Effector CD4-positive, alpha-beta T cell (primary cell): ENCODE measurements around the gene LPCAT3.

Experiments
- DNase-seq: peaks from one replicate; pipeline ENCODE4 v3.0.0-alpha.2; 2020

The LPCAT3 gene

DNA sequence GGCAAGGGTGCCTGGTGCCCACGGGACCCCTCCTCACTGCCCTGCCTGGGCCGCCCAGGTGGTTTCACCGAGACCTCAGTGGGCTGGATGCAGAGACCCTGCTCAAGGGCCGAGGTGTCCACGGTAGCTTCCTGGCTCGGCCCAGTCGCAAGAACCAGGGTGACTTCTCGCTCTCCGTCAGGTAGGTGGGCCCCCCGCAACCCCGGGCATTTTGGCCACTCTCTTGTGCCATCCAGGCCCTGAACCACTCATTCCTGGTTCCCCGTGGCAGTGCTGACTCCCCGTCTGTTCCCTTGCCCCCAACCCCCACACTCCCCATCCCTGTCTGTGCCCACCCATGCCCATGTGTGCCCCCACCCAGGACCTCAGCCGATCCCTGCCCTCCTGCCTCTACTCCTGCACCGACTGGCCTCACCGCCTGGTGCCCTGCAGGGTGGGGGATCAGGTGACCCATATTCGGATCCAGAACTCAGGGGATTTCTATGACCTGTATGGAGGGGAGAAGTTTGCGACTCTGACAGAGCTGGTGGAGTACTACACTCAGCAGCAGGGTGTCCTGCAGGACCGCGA is 66.6 kb downstream of the LPCAT3 start:
- DNase-seq: no peak

DNA sequence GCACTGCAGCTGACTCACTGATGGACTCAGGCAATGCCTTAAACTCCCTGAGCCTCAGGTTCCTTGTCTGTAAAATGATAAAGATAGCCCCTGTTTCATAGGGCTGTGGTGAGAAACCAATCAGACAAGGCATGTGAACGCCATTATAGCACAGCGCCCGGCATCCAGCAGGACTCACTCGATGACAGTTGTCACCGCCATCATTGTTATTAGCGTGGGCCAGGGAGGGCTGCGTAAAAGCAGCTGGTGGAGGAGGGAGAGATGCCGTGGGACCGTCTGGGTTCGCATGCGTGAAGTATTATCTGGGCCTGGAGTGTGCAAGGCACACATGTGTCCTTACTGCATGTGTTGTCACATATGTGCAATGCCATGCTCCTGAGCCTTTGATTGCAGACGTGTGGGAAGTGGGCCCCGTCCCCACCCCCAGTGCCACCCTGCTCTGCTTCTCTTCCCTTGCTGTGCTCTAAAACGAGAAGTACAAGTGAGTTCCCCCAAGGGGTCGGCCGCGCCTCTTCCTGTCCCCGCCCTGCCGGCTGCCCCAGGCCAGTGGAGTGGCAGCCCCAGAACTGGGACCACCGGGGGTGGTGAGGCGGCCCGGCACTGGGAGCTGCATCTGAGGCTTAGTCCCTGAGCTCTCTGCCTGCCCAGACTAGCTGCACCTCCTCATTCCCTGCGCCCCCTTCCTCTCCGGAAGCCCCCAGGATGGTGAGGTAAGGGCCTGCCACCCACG is 67.3 kb downstream of the LPCAT3 start, which contains the start of gene PTPN6:
PTPN6 (plus strand) TSS at position 546 of the 730 bp plus-strand sequence; CDS start at position 703, 157 bp downstream.
- no peak for DNase-seq

DNA sequence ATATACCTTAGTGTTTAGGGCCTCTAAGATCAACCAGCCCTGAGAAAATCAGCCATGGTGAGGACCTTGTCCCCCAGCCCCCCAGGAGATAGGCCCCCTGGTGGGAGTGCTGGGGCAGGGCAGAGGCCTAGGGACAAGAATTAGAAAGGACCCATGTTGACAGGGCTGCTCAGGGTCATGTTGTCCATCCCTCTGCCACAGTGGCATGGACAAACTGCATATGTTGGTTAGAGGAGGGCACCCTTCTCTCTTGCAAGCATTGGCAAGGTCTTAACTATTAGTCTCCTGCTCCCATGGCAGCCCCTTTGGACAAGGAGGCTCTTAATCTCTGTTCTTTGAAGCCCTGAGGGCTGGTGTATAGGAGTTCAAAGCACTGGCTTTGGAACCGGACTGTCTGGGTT is 67.9 kb downstream of the LPCAT3 start:
- DNase-seq: no peak

GRCh38 chr12:6948873-6949594 is 69.2 kb downstream of the LPCAT3 start:
- no peak for DNase-seq

DNA sequence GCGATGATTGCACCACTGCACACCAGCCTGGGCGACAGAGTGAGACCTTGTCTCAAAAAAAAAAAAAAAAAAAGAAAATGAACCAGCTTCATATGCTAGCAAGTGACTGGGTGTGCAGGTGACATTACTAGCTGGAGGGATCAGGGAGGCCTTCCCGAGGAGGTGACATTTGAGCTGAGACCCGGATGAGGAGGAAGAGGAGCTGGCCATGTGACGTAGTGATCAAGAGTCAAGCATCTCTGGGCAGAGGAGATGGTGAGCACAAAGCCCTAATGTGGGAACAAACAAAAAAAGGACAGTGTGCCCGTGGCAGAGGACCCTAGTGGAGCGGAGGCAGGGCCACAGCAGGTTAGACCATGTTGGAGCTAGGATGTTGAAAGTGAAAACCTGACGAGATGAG is 70.7 kb downstream of the LPCAT3 start:
- no peak for DNase-seq

GRCh38 chr12:6946920-6947374 is 71.3 kb downstream of the LPCAT3 start:
- no peak for DNase-seq

GRCh38 chr12:6946033-6946919 is 72.0 kb downstream of the LPCAT3 start:
- DNase-seq: peak; percentile 61

DNA sequence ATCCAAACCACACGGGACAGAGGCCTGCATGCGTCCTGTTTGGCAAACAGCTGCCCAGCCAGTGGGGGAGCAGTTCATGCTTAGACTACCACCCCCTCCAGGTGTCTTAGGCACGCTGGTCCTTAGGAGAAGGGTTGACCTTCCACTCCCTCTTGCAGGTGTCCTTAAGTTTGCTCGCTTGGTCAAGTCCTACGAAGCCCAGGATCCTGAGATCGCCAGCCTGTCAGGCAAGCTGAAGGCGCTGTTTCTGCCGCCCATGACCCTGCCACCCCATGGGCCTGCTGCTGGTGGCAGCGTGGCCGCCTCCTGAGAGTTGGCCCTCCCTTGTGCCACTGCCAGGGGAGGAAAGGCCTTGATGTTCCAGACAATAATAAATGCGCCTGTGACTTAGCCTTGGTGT is 72.7 kb downstream of the LPCAT3 start:
- no peak for DNase-seq

DNA sequence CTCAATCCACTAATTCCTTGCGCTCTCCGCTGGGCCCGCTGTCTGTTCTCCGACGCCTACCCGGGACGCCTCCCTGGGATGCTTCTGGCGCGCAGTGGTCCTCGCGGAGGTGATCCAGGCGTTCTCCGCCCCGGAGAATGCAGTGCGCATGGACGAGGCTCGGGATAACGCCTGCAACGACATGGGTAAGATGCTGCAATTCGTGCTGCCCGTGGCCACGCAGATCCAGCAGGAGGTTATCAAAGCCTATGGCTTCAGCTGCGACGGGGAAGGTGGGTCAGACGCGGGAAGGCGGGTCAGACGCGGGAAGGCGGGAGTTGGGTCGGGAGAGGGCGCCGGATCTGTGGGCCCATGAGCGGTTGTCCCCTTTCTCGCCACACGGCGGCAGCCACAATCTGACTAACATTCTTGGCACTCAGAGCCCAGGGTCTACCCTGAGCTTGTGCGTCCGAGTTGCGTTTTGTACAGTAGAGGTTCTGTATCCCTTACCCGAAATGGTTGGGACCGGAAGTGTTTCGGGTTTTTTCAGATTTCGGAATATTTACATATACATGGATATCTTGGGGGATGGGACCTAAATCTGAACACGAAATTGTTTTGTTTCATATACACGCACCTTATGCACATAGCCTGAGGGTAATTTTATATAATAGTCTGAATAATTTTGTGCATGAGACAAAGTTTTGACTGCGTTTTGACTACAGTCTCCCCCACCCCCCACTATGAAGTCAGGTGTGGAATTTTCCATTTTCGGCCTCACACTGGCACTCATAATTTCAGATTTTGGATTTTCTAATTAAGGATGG is 73.7 kb downstream of the LPCAT3 start:
- DNase-seq: peak; percentile 82

DNA sequence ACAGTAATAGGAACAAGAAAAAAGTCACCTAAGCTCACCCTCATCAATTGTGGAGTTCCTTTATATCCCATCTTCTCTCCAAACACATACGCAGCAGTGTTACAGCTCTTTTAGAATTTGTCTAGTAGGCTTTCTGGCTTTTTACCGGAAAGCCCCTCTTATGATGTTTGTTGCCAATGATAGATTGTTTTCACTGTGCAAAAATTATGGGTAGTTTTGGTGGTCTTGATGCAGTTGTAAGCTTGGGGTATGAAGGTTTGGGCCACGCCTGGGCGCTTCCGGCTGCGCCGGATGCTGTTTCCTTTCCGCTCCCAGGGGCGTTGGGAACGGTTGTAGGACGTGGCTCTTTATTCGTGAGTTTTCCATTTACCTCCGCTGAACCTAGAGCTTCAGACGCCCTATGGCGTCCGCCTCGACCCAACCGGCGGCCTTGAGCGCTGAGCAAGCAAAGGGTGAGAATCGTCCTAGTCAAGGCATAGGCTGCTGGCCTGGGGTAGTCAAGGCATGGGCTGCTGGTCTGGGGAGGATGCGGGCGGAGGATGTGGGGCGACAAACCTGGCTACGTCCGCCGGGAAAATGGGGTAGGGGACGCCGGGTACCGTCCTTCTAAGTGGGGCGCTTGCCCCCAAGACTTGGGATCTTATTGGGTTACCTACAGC is 74.4 kb downstream of the LPCAT3 start, which contains the start of the genes C12orf57 and RNU7-1:
C12orf57 (plus strand) TSS at position 301 of the 659 bp plus-strand sequence; CDS start at position 401, 100 bp downstream.
RNU7-1 (plus strand) TSS at position 95 of the 659 bp plus-strand sequence.
- DNase-seq: peak; percentile 56

- peak; percentile 80 for DNase-seq
Measured at GRCh38 chr12:6943389-6943721, 74.9 kb downstream of the LPCAT3 start.

- DNase-seq: no peak
Measured at GRCh38 chr12:6942331-6942665, 76.0 kb downstream of the LPCAT3 start.

DNA sequence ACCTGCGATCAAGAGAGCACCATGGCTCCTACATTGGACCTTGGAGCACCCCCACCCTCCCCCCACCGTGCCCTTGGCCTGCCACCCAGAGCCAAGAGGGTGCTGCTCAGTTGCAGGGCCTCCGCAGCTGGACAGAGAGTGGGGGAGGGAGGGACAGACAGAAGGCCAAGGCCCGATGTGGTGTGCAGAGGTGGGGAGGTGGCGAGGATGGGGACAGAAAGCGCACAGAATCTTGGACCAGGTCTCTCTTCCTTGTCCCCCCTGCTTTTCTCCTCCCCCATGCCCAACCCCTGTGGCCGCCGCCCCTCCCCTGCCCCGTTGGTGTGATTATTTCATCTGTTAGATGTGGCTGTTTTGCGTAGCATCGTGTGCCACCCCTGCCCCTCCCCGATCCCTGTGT is 76.5 kb downstream of the LPCAT3 start:
- no peak for DNase-seq

DNA sequence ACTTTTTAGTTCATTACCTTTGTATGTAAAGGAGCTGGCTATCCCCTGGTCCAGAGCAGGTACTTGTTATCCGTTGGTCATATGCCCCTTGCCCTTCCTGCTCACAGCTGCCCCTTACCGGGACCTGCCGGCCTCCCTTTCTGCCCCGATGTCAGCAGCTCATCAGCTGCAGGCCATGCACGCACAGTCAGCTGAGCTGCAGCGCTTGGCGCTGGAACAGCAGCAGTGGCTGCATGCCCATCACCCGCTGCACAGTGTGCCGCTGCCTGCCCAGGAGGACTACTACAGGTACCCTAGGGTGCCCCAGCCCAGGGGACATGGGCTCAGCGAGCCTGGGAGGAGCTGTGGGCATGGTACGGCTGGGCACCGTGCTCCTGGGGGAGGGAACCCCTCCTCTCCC is 77.0 kb downstream of the LPCAT3 start:
- DNase-seq: no peak

DNA sequence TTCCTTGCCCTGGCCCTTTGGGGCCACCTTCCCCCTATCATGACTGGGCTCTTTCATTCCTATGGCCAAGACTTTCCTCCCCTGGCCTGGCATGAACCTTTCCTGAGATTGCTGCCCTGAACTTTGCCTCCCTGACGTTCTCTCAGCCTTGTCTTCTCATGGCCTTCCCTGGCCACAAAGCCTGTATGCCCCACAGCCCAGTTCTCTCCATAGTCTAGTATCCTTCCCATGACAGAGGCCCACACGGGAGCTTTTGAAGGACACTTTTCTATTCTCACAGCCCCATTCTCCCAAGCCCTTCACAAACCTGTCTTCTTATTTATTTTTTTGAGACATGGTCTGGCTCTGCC is 79.1 kb downstream of the LPCAT3 start:
- DNase-seq: no peak

GRCh38 chr12:6938353-6939190 is 79.7 kb downstream of the LPCAT3 start:
- DNase-seq: no peak

DNA sequence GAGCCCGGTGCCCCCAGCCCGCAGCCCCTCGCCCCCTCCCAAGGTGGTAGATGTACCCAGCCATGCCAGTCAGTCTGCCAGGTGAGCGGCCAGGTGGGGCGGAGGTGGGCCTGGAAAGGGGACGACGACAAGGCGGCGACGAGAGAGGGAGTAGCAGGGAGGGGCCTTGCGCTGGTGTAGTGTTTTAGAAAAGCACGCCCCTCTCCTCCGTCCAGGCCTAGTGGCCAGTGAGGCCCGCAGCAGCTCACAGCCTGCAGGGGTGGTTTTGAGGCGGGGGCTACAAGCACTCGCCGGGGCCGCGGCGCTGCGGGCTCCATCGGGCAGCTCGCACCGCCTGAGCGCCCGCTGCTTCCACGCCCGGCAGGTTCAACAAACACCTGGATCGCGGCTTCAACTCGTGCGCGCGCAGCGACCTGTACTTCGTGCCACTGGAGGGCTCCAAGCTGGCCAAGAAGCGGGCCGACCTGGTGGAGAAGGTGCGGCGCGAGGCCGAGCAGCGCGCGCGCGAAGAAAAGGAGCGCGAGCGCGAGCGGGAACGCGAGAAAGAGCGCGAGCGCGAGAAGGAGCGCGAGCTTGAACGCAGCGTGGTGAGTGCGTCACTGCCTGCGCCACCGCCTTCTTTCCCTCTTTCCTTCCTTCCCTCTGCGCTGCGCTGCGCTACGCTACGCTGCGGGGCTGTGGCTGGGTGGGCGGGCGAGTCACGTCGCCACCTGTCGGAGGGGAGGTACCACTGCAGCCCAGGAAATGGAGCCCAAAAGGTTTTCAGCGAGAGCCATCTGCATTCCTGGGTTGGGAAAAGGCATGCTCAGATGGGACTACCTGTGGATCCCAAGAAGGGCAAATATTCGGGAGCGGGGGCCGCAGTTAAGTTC is 80.6 kb downstream of the LPCAT3 start:
- peak; percentile 89 for DNase-seq

DNA sequence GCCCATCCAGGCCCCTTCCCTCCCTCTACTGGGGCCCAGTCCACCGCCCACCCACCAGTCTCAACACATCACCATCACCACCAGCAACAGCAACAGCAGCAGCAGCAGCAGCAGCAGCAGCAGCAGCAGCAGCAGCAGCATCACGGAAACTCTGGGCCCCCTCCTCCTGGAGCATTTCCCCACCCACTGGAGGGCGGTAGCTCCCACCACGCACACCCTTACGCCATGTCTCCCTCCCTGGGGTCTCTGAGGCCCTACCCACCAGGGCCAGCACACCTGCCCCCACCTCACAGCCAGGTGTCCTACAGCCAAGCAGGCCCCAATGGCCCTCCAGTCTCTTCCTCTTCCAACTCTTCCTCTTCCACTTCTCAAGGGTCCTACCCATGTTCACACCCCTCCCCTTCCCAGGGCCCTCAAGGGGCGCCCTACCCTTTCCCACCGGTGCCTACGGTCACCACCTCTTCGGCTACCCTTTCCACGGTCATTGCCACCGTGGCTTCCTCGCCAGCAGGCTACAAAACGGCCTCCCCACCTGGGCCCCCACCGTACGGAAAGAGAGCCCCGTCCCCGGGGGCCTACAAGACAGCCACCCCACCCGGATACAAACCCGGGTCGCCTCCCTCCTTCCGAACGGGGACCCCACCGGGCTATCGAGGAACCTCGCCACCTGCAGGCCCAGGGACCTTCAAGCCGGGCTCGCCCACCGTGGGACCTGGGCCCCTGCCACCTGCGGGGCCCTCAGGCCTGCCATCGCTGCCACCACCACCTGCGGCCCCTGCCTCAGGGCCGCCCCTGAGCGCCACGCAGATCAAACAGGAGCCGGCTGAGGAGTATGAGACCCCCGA is 81.4 kb downstream of the LPCAT3 start:
- DNase-seq: no peak
